ENCODE data around the gene CACNB2. TPM values are rescaled to one million over a fixed set of nuclear protein-coding genes. Genes with fewer than 3 reads are reported as not detected.

CACNB2 gene
- total RNA-seq (2021): not detected in 2 replicates
- Bru-seq, nascent RNA: percentile 14 among the genes with signal in this experiment
- BruChase-seq, experiment 1, labeled RNA remaining after a 2-hour chase: percentile 13 among the genes with signal in this experiment
- BruChase-seq, experiment 2, labeled RNA remaining after a 6-hour chase: percentile 9 among the genes with signal in this experiment
- long read RNA-seq, partial matches to known transcripts: 0 of 6 reads
- long read RNA-seq, other reads (novel, unspliced or antisense): 6 of 6 reads

GRCh38 chr10:18140149-18140956 lies at the start of gene CACNB2:
CACNB2 (plus strand) TSS chr10:18140424.
- Histone ChIP-seq H4K20me1 (ENCODE audit: insufficient read depth) (no peaks in the 10 kb centered on the region), H3K9me2 (ENCODE audit: insufficient read depth) (no peaks in the 10 kb centered on the region), H2AFZ (no peak within 1 kb of the TSS), H3K79me2 (ENCODE audit: low read depth) (no peaks in the 10 kb centered on the region), H3K4me2 (peak within 1 kb of the TSS; percentile 54), H3K4me1 (replicated peaks; ENCODE audit: insufficient read depth) (no peaks in the 10 kb centered on the region), H3K27me3 (ENCODE audit: insufficient read depth, low read depth) (no peaks in the 10 kb centered on the region; the same call in 1 of the 2 replicates), H3K27ac (no peak within 1 kb of the TSS), H3K36me3 (ENCODE audit: low read depth) (no peaks in the 10 kb centered on the region), H3K9me3 (ENCODE audit: insufficient read depth, low read depth) (no peaks in the 10 kb centered on the region), H3K4me3 (peak within 1 kb of the TSS; percentile 14; the same call in 1 of the 2 replicates), H3F3A (ENCODE audit: insufficient read depth, low read depth) (no peaks in the 10 kb centered on the region)
- peak in 1 of 2 experiments; percentile 27 for DNase-seq
- intact Hi-C loops (cut with micrococcal nuclease; ENCODE audit: unreplicated experiment): no loop called here
- no TSS peak for BruUV-seq (replicated peaks)
- ChIA-PET POLR2A (ENCODE audit: unreplicated experiment) (no interaction called here), CTCF (no interaction called here)
- TF ChIP-seq CTCF (conservative IDR thresholded peaks at IDR 0.05): no peak
- no peak for TF ChIP-seq EZH2 (IDR thresholded peaks at IDR 0.05; ENCODE audit: low read depth)

GRCh38 chr10:18094332-18094731 lies 45.9 kb upstream of the CACNB2 start:
- Histone ChIP-seq H3K4me3 (no peak overlapping the region), H3K4me1 (replicated peaks; ENCODE audit: insufficient read depth) (no peaks in the 10 kb centered on the region), H3K9me2 (ENCODE audit: insufficient read depth) (no peaks in the 10 kb centered on the region), H3K36me3 (ENCODE audit: low read depth) (no peaks in the 10 kb centered on the region), H3K79me2 (ENCODE audit: low read depth) (no peaks in the 10 kb centered on the region), H3K4me2 (no peak overlapping the region), H3K27ac (no peak overlapping the region), H3K27me3 (ENCODE audit: insufficient read depth, low read depth) (no peaks in the 10 kb centered on the region), H2AFZ (no peak overlapping the region), H4K20me1 (ENCODE audit: insufficient read depth) (no peaks in the 10 kb centered on the region), H3K9me3 (ENCODE audit: insufficient read depth, low read depth) (no peaks in the 10 kb centered on the region), H3F3A (ENCODE audit: insufficient read depth, low read depth) (no peaks in the 10 kb centered on the region)
- intact Hi-C loops (cut with micrococcal nuclease; ENCODE audit: unreplicated experiment): no loop called here
- no TSS peak for BruUV-seq (replicated peaks)
- ChIA-PET CTCF (no interaction called here), POLR2A (ENCODE audit: unreplicated experiment) (no interaction called here)
- no peak for DNase-seq
- no peak for TF ChIP-seq CTCF (conservative IDR thresholded peaks at IDR 0.05)

- no peaks in the 10 kb centered on the region for H3K79me2 ChIP-seq (ENCODE audit: low read depth)
- no peaks in the 10 kb centered on the region for H3K4me1 ChIP-seq (replicated peaks; ENCODE audit: insufficient read depth)
- no peaks in the 10 kb centered on the region for H3K9me2 ChIP-seq (ENCODE audit: insufficient read depth)
- intact Hi-C loops (cut with micrococcal nuclease; ENCODE audit: unreplicated experiment): no loop called here
- POLR2A ChIA-PET (ENCODE audit: unreplicated experiment): no interaction called here
- BruUV-seq (replicated peaks): no TSS peak
- H3K27me3 ChIP-seq (ENCODE audit: insufficient read depth, low read depth): no peaks in the 10 kb centered on the region
- H3K36me3 ChIP-seq (ENCODE audit: low read depth): no peaks in the 10 kb centered on the region
- TF ChIP-seq EZH2 (IDR thresholded peaks at IDR 0.05; ENCODE audit: low read depth): no peak
- no peak for TF ChIP-seq CTCF (conservative IDR thresholded peaks at IDR 0.05)
- H2AFZ ChIP-seq: no peak overlapping the region
- H3K4me2 ChIP-seq: no peak overlapping the region
- H3K9me3 ChIP-seq (ENCODE audit: insufficient read depth, low read depth): no peaks in the 10 kb centered on the region
- H3F3A ChIP-seq (ENCODE audit: insufficient read depth, low read depth): no peaks in the 10 kb centered on the region
- no peak for DNase-seq
- H3K4me3 ChIP-seq: no peak overlapping the region
- no peak overlapping the region for H3K27ac ChIP-seq
- CTCF ChIA-PET: no interaction called here
- H4K20me1 ChIP-seq (ENCODE audit: insufficient read depth): no peaks in the 10 kb centered on the region
These were observed 45.4 kb upstream of the CACNB2 start for GRCh38 chr10:18094793-18095192.
